Natural killer cell (primary cell): ENCODE results near the gene CDK14. TPM values are rescaled to one million over a fixed set of nuclear protein-coding genes. Genes with fewer than 3 reads are reported as not detected.

Experiments used
- ATAC-seq, 3 donors: fragments of 150-1000 bp in 2 of 3; fragments of 200-7000 bp in 1 of 3; cut with Tn5 transposase; 1 replicate in 1 of 3; 2 replicates in 2 of 3; pipeline ENCODE4 v1.10.0; 2021; ENCODE audit warnings: mild to moderate bottlenecking in 2 of 3, moderate library complexity in 2 of 3
- DNase-seq, 2 donors: peaks; one replicate each; pipeline versions ENCODE4 v3.0.0 to v3.0.0-alpha.2; 2013 to 2021; ENCODE audit warnings: mixed read lengths in 1 of 2
- H3K27ac ChIP-seq: one replicate; pipeline ENCODE4 v1.5.1; 2013; ENCODE audit warnings: mild to moderate bottlenecking, low read length
- H3K27me3 ChIP-seq: one replicate; pipeline ENCODE4 v1.6.1; 2013; ENCODE audit warnings: low read length; ENCODE audit not compliant: control insufficient read depth, insufficient read depth
- H3K36me3 ChIP-seq: one replicate; pipeline ENCODE4 v1.6.1; 2013; ENCODE audit warnings: low read length; ENCODE audit not compliant: control insufficient read depth, insufficient read depth
- H3K4me1 ChIP-seq: one replicate; pipeline ENCODE4 v1.6.1; 2013; ENCODE audit warnings: low read length; ENCODE audit not compliant: control insufficient read depth, insufficient read depth
- H3K4me3 ChIP-seq: one replicate; pipeline ENCODE4 v1.5.1; 2013; ENCODE audit warnings: low read length
- H3K9me3 ChIP-seq: one replicate; pipeline ENCODE4 v1.6.1; 2013; ENCODE audit warnings: low read length; ENCODE audit not compliant: control insufficient read depth, insufficient read depth
- H3K27ac Mint-ChIP-seq, 2 donors: one replicate each; pipeline ENCODE4 v1.8.0; 2022; ENCODE audit warnings: mild to moderate bottlenecking in 2 of 2, mixed read lengths in 2 of 2, moderate library complexity in 1 of 2
- H3K27me3 Mint-ChIP-seq, 2 donors: one replicate each; pipeline ENCODE4 v1.8.0; 2022; ENCODE audit warnings: low read depth in 2 of 2, mixed read lengths in 2 of 2
- H3K36me3 Mint-ChIP-seq: one replicate; pipeline ENCODE4 v1.8.0; 2022; ENCODE audit warnings: mixed read lengths
- H3K4me1 Mint-ChIP-seq, 2 donors: one replicate each; pipeline ENCODE4 v1.8.0; 2022; ENCODE audit warnings: mixed read lengths in 2 of 2
- H3K4me3 Mint-ChIP-seq: one replicate; pipeline ENCODE4 v1.8.0; 2022; ENCODE audit warnings: mild to moderate bottlenecking, moderate library complexity, mixed read lengths
- H3K9me3 Mint-ChIP-seq, 2 donors: one replicate each; pipeline ENCODE4 v1.8.0; 2022; ENCODE audit warnings: mixed read lengths in 2 of 2
- WGBS: methylation state at CpG from one replicate; pipeline ENCODE4 v1.1.7; 2013; ENCODE audit warnings: missing lambda C conversion rate; ENCODE audit not compliant: insufficient coverage; 5-methylcytosine and 5-hydroxymethylcytosine counted together
- intact Hi-C: fragments of 100-400 bp; cut with micrococcal nuclease; formaldehyde crosslinking; loops from one replicate; pipeline ENCODE4 v1.14.2; 2022
- total RNA-seq, 4 donors: library from RNA; stranded (reverse); fragments of 120-200 nt in 1 of 4; gene quantifications; one replicate each; pipeline versions ENCODE4 v1.2.3 to v1.2.4, GENCODE V29; 2013 to 2022
- TF ChIP-seq, protein P1 (sequence below): fragments of 200-600 bp; IDR thresholded peaks from one replicate; pipeline ENCODE4 v1.8.0; 2022; ENCODE audit warnings: antibody characterized with exemption

CDK14 gene
- total RNA-seq, 3 donors from 2014 or later (not counting 1 experiment from before 2014, with no cell fraction given), result 1.2 to 12.5 (median 1.9) TPM

DNA sequence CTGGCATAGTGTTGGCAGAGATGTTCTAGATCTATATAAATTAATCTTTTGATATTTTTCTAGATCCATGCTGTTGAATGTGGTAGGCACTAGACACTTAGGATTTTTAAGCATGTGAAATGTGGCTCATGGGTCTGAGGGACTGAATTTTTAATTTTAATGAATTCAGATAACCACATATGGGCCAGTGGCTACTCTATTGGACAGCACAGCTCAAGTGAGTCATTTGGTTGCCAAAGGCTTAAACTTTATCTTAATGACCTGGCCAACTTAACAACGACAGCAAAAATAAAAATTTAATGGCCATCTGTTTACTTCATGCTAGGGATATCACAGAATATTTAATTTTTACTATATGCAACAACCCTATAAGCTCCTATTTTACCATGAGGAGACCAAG lies 61.4 kb downstream of the CDK14 start:
- H3K36me3 ChIP-seq, result no peaks in the 10 kb centered on the region
- WGBS, result 92% methylated on average over 1 of the region's 1 CpG
- Mint-ChIP-seq H3K9me3 (peaks cover 2 to 15% of the 10 kb centered on the region in 2 donors), H3K4me1 (no peaks in the 10 kb centered on the region), H3K4me3 (no peak overlapping the region), H3K36me3 (no peaks in the 10 kb centered on the region), H3K27me3 (no peaks in the 10 kb centered on the region), H3K27ac (no peak overlapping the region)
- H3K4me1 ChIP-seq, result no peaks in the 10 kb centered on the region
- H3K9me3 ChIP-seq, result peaks cover 5% of the 10 kb centered on the region
- ATAC-seq (no peak), DNase-seq (no peak)
- TF ChIP-seq, protein P1, sequence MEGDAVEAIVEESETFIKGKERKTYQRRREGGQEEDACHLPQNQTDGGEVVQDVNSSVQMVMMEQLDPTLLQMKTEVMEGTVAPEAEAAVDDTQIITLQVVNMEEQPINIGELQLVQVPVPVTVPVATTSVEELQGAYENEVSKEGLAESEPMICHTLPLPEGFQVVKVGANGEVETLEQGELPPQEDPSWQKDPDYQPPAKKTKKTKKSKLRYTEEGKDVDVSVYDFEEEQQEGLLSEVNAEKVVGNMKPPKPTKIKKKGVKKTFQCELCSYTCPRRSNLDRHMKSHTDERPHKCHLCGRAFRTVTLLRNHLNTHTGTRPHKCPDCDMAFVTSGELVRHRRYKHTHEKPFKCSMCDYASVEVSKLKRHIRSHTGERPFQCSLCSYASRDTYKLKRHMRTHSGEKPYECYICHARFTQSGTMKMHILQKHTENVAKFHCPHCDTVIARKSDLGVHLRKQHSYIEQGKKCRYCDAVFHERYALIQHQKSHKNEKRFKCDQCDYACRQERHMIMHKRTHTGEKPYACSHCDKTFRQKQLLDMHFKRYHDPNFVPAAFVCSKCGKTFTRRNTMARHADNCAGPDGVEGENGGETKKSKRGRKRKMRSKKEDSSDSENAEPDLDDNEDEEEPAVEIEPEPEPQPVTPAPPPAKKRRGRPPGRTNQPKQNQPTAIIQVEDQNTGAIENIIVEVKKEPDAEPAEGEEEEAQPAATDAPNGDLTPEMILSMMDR, result no peak
- H3K27ac ChIP-seq, result no peak overlapping the region
- intact Hi-C loops, result no loop called here
- no peak overlapping the region for H3K4me3 ChIP-seq
- no peaks in the 10 kb centered on the region for H3K27me3 ChIP-seq

DNA sequence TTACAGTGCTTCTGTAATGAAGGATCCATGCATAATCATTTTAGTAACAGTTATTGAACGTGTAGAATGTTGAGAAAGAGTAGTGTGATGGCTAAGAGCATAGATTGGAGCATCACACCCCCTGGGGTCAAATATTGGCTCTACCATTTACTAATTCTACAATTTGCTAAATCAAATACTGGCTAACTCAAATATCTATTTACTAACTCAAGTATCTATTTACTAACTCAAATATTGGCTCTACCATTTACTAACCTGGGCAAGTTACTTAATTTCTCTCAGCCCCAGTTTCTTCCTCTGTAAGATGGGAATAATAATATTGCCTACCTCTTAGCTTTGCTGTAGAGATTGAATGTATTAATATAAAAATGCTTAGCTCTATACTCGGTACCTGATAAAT lies 64.0 kb downstream of the CDK14 start:
- no peaks in the 10 kb centered on the region for H3K27me3 ChIP-seq
- no peaks in the 10 kb centered on the region for H3K4me1 Mint-ChIP-seq
- no peaks in the 10 kb centered on the region for H3K36me3 Mint-ChIP-seq
- H3K27me3 Mint-ChIP-seq, result no peaks in the 10 kb centered on the region
- WGBS, result 78% methylated on average over 1 of the region's 2 CpGs
- intact Hi-C loops, result no loop called here
- no peak overlapping the region for H3K27ac Mint-ChIP-seq
- TF ChIP-seq, protein P1, result no peak
- H3K4me3 Mint-ChIP-seq, result no peak overlapping the region
- peaks cover 5% of the 10 kb centered on the region for H3K9me3 ChIP-seq
- H3K4me3 ChIP-seq, result no peak overlapping the region
- H3K9me3 Mint-ChIP-seq, result peaks cover 2 to 13% of the 10 kb centered on the region in 2 donors
- H3K27ac ChIP-seq, result no peak overlapping the region
- ATAC-seq (no peak), DNase-seq (no peak)
- no peaks in the 10 kb centered on the region for H3K36me3 ChIP-seq
- no peaks in the 10 kb centered on the region for H3K4me1 ChIP-seq

DNA sequence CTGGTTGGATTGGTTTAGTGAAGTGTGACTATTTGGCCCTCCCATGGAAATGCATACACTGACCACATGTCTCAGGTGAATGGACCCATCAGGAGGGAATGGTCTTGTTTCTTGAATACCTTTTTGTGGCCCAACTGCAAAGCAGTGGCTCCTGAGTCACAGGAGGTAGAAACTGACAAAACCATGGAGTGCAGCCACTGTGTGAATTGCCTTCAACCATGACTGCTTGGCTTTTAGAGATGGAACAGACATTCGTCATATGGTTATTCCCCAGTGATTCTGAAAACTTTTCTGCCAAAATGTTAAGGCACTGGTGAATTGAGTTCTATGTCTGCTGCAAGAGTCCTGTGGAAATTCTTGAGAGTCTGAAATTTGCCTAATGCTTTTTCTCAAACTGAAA lies 64.7 kb downstream of the CDK14 start:
- Histone ChIP-seq H3K4me3 (no peak overlapping the region), H3K27me3 (no peaks in the 10 kb centered on the region), H3K36me3 (no peaks in the 10 kb centered on the region), H3K9me3 (peaks cover 5% of the 10 kb centered on the region), H3K27ac (no peak overlapping the region), H3K4me1 (no peaks in the 10 kb centered on the region)
- ATAC-seq (no peak), DNase-seq (no peak)
- TF ChIP-seq, protein P1, result no peak
- Mint-ChIP-seq H3K9me3 (peaks cover 2 to 13% of the 10 kb centered on the region in 2 donors), H3K36me3 (no peaks in the 10 kb centered on the region), H3K27ac (no peak overlapping the region), H3K4me3 (no peak overlapping the region), H3K27me3 (no peaks in the 10 kb centered on the region), H3K4me1 (no peaks in the 10 kb centered on the region)
- 65% methylated on average over 1 of the region's 1 CpG for WGBS
- intact Hi-C loops, result no loop called here
